GM19455 (cell line): Measurements from ENCODE around the gene CCNT1.
"Not testable (repeated sequence)": the region's sequence is repeated elsewhere in the genome, so short reads cannot be mapped to it uniquely, and the experiment has no call there.

Source experiments
- ATAC-seq: cut with Tn5 transposase; IDR thresholded peaks from one replicate; pipeline ENCODE4 v1.9.1; 2021; ENCODE audit not compliant: unreplicated experiment

CCNT1 gene

DNA sequence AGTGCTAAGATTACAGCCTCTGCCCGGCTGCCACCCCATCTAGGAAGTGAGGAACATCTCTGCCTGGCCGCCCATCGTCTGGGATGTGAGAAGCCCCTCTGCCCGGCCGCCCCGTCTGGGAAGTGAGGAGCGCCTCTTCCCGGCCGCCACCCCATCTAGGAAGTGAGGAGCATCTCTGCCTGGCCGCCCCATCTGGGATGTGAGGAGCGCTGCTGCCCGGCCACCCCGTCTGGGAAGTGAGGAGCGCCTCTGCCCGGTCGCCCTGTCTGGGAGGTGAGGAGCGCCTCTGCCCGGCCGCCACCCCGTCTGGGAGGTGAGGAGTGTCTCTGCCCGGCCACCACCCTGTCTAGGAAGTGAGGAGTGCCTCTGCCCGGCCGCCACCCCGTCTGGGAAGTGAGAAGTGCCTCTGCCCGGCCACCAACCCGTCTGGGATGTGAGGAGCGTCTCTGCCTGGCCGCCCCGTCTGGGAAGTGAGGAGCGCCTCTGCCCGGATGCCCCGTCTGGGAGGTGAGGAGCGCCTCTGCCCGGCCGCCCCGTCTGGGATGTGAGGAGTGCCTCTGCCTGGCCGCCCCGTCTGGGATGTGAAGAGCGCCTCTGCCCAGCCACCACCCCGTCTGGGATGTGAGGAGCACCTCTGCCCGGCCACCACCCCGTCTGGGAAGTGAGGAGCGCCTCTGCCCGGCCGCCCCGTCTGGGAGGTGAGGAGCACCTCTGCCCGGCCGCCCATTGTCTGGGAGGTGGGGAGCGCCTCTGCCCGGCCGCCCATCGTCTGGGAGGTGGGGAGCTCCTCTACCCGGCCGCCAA, 74.6 kb downstream of the CCNT1 start:
- not testable (repeated sequence) for ATAC-seq

DNA sequence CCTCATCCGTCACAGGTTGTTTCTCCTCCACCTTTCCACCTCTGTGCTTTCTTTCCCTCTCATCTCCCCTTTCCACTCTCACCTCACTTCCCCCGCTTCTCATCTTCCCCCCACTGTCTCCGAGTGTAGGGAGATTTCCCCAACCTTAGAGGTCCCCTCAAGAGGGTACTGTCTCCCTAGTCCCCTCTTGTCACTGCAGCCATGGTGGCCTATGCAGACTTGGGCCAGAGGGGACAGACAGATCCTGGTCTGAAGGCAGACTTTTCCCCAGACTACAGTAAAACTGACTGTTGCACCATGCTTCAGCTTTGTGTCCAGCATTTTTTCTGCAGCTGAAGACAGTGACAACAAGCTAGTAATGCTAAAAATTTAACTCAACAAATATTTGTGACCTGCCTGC, 75.7 kb downstream of the CCNT1 start:
- ATAC-seq: no peak

DNA sequence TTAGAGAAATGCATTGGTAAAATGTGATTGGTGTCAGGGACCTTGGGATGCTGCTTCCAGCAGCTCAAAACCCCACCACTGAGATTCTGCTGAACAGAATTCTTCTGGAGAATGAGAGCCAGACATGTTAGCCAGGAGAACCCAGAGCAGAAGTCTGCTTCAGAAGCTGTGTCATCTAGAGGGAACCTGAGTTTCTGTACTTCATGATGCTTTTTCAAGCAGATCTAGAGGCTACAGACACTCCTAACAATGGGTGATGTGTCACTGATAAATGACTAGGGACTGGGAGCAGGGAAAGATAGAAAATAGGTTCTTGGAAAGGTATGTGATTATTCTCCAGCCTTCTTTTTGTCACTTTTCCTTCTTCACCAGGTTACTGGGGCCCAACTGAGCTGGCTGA, 76.1 kb downstream of the CCNT1 start:
- no peak for ATAC-seq
